Omental fat pad (tissue), 4 donors: Measurements from ENCODE around the gene CASK. TPM values are rescaled to one million over a fixed set of nuclear protein-coding genes. Genes with fewer than 3 reads are reported as not detected.

ENCODE experiments used
- ATAC-seq: fragments of 150-250 bp; one replicate; pipeline ENCODE4 v1.9.1; 2016; ENCODE audit warnings: mild to moderate bottlenecking, moderate library complexity; ENCODE audit not compliant: low FRiP score
- DNase-seq: peaks from one replicate; pipeline ENCODE4 v3.0.0-alpha.2; 2019; ENCODE audit warnings: low spot score
- CTCF ChIP-seq, 3 donors: fragments of 450-650 bp; IDR thresholded peaks; one replicate each; pipeline ENCODE4 v1.5.1; 2016 to 2017; ENCODE audit warnings: antibody characterized with exemption in 3 of 3, mild to moderate bottlenecking in 3 of 3, moderate library complexity in 2 of 3
- total RNA-seq, 4 donors: library from RNA; depleted of rRNA; stranded (reverse); fragments of >200 nt; gene quantifications; one replicate each; pipeline ENCODE4 v1.1.0, GENCODE V29; 2016

The CASK gene
- total RNA-seq, 4 donors from 2014 or later = 26.8 to 42.4 (median 32.9) TPM

- DNase-seq = no peak
- TF ChIP-seq CTCF (IDR thresholded peaks at IDR 0.05) = no peak
- no peak for ATAC-seq
Measured at GRCh38 chrX:41672643-41673042, 250.7 kb downstream of the CASK start.

- TF ChIP-seq CTCF (IDR thresholded peaks at IDR 0.05) = no peak
- ATAC-seq (no peak), DNase-seq (no peak)
Measured at GRCh38 chrX:41671082-41671481, 252.3 kb downstream of the CASK start.

GRCh38 chrX:41670112-41670511 is 253.2 kb downstream of the CASK start:
- no peak for DNase-seq
- no peak for ATAC-seq
- no peak for TF ChIP-seq CTCF (IDR thresholded peaks at IDR 0.05)

GRCh38 chrX:41667631-41668030 is 255.7 kb downstream of the CASK start:
- TF ChIP-seq CTCF (IDR thresholded peaks at IDR 0.05) = no peak
- DNase-seq (no peak), ATAC-seq (no peak)

GRCh38 chrX:41666251-41666650 is 257.1 kb downstream of the CASK start:
- ATAC-seq (no peak), DNase-seq (no peak)
- no peak for TF ChIP-seq CTCF (IDR thresholded peaks at IDR 0.05)

GRCh38 chrX:41665686-41666085 is 257.7 kb downstream of the CASK start:
- DNase-seq (no peak), ATAC-seq (no peak)
- TF ChIP-seq CTCF (IDR thresholded peaks at IDR 0.05) = no peak

- ATAC-seq (peak; percentile 48), DNase-seq (no peak)
- no peak for TF ChIP-seq CTCF (IDR thresholded peaks at IDR 0.05)
Measured at GRCh38 chrX:41664908-41665307, 258.4 kb downstream of the CASK start.
